ENCODE measurements around the gene BMP6. TPM values are rescaled to one million over a fixed set of nuclear protein-coding genes. Genes with fewer than 3 reads are reported as not detected.

Gene BMP6
- total and polyA plus RNA-seq, 9 donors, result 3.4 to 28.1 (median 8.3) TPM

DNA sequence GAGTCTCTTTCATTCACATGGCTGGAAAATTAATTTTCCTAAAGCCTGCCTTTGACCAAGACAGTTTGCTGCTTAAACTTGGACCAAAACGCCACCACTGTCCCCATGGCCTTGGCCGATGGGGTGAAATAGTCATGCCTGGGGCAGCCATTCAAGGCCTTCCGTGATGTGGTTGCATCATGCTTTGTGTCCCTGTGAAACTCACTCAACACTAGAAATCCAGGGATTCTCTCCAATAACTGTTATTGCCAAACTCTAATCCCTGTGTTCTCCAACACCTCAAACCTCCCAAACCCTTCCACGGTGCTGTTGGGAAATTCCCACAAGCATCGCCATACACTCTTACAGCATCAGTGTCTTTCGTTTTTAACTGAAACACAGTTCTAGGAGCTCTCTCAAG is 186.1 kb downstream of the BMP6 start:
- no peaks in the 10 kb centered on the region for H3K9me3 ChIP-seq
- H3K27ac ChIP-seq, result no peak overlapping the region
- no peaks in the 10 kb centered on the region for H3K36me3 ChIP-seq
- DNase-seq, result peak in 1 of 5 donors; percentile 55
- 79 to 88% (median 87%) methylated on average over 6 of the region's 6 CpGs for WGBS, 3 donors
- TF ChIP-seq EP300 (IDR thresholded peaks at IDR 0.05), result no peak
- no peak for TF ChIP-seq POLR2A (IDR thresholded peaks at IDR 0.05)
- TF ChIP-seq, protein P1, sequence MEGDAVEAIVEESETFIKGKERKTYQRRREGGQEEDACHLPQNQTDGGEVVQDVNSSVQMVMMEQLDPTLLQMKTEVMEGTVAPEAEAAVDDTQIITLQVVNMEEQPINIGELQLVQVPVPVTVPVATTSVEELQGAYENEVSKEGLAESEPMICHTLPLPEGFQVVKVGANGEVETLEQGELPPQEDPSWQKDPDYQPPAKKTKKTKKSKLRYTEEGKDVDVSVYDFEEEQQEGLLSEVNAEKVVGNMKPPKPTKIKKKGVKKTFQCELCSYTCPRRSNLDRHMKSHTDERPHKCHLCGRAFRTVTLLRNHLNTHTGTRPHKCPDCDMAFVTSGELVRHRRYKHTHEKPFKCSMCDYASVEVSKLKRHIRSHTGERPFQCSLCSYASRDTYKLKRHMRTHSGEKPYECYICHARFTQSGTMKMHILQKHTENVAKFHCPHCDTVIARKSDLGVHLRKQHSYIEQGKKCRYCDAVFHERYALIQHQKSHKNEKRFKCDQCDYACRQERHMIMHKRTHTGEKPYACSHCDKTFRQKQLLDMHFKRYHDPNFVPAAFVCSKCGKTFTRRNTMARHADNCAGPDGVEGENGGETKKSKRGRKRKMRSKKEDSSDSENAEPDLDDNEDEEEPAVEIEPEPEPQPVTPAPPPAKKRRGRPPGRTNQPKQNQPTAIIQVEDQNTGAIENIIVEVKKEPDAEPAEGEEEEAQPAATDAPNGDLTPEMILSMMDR (IDR thresholded peaks at IDR 0.05), result no peak
- no peaks in the 10 kb centered on the region for H3K27me3 ChIP-seq
- intact Hi-C loops (cut with DNase I), result loop anchor here in 2 of 4 donors (5.0 to 10.0 kb wide), 3 partner anchors 75 to 187 kb away; partner anchors contain the start of gene BMP6 (in 2 of the 2)
- H3K4me1 ChIP-seq (ENCODE audit: insufficient read depth), result peaks cover 4% of the 10 kb centered on the region
- H3K4me3 ChIP-seq, result no peak overlapping the region

DNA sequence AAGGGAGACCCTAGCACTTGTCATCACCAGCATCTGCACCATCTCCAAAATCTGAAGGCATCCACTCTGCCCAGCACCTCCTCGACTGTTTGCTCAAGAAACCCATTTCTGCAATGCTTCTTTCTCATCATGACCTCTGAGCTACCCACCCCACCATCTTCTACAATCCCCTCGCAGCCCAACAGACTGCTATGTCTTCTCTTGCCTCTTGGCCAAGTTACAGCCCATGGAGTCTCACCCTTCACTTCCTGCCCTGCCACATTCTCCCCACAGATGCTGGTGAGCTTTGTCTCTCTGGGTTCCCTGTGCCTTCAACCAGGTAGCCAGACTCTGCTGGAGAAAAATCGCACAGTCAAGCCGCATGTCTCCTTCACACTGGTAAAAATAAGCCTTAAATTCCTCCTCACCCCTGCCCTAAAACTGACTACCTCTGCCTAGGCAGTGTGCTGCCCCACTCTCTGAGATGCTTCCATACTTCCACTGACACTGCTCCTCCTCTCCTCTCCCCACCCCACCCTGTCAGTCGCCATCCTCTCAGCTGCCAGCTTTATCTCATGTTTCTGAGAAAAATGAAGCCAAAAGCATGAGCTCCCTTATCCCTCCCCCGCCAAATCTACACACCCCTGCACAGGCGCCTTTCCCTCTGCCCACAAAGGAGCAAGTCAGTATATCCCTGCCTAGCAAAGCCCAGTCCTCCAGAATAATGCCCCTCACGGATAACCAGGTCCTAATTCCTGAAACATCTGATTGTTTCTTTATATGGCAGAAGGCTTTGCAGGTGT is 187.0 kb downstream of the BMP6 start:
- no peak overlapping the region for H3K27ac ChIP-seq
- DNase-seq, result no peak
- no peak overlapping the region for H3K4me3 ChIP-seq
- peaks cover 3% of the 10 kb centered on the region for H3K4me1 ChIP-seq (ENCODE audit: insufficient read depth)
- TF ChIP-seq POLR2A (IDR thresholded peaks at IDR 0.05), result no peak
- TF ChIP-seq, protein P1 (IDR thresholded peaks at IDR 0.05), result no peak
- no peak for TF ChIP-seq EP300 (IDR thresholded peaks at IDR 0.05)
- WGBS, 3 donors, result 45 to 51% (median 47%) methylated on average over 8 of the region's 8 CpGs
- H3K9me3 ChIP-seq, result no peaks in the 10 kb centered on the region
- intact Hi-C loops (cut with DNase I), result loop anchor here in 2 of 4 donors (5.0 to 10.0 kb wide), 3 partner anchors 74 to 188 kb away; partner anchors contain the start of gene BMP6 (in 2 of the 2)
- H3K36me3 ChIP-seq, result no peaks in the 10 kb centered on the region
- H3K27me3 ChIP-seq, result no peaks in the 10 kb centered on the region

DNA sequence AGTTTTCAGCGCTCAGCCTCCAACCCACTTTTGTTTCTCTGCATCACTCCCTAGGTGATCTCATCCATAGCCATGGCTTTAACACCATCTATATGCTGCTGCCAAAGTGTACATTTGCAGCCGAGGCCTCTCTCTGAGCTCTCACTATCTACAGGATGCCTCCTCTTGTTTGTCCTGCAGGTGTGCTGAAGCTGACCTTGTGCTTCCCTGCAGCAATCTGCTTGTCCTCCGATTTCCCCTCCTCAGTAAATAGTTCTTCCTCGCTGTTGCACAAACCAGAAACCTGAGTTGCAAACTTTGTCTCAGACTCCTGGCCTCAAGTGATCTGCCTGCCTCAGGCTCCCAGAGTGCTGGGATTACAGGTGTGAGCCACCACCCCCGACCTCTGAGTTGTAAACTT is 188.4 kb downstream of the BMP6 start:
- Histone ChIP-seq H3K27me3 (no peaks in the 10 kb centered on the region), H3K4me1 (ENCODE audit: insufficient read depth) (peaks cover under 1% of the 10 kb centered on the region), H3K9me3 (no peaks in the 10 kb centered on the region), H3K27ac (no peak overlapping the region), H3K36me3 (no peaks in the 10 kb centered on the region), H3K4me3 (no peak overlapping the region)
- no peak for DNase-seq
- no peak for TF ChIP-seq EP300 (IDR thresholded peaks at IDR 0.05)
- TF ChIP-seq, protein P1 (IDR thresholded peaks at IDR 0.05), result no peak
- TF ChIP-seq POLR2A (IDR thresholded peaks at IDR 0.05), result no peak
- intact Hi-C loops (cut with DNase I), result loop anchor here in 2 of 4 donors (5.0 to 10.0 kb wide), 3 partner anchors 73 to 190 kb away; partner anchors contain the start of gene BMP6 (in 2 of the 2)
- 91 to 93% (median 92%) methylated on average over 5 of the region's 5 CpGs for WGBS, 3 donors

DNA sequence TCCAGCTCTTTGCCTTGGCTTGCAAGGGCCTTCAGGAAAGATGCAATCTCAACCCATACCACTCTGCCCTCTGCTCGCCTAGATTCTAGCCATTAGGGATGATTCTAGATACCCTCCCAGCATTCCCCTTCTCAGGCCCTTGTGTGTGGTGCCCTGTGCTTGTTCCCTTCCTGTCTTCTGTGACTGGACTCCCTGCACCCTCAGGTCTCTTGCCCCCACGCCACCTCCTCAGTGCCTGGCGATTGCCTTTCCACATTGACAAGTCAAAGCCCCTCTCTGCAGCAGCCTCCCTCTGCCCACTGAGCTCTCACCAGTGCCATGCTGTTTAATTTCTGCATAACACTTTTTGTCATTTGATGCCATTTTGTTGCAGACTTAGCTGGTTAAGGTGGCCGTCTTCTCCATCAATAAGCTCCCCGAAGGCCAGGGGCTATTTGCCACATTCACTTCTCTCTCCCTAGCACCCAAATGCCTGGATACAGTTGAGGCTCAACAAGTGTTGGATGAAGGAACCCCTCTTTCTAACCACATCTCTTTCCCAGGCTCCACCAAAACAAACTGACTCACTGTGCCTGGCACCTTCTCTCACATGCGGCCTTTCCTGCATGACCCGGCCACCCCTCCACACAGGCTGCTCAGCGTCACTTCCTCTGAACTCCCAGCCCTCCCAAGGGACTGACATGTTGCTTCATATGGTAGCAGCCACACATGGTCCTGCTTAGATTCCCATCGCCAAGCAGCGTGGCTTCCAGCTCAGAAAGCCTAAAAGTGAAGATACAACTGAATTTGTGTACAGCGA is 189.3 kb downstream of the BMP6 start:
- H3K27ac ChIP-seq, result no peak overlapping the region
- TF ChIP-seq, protein P1 (IDR thresholded peaks at IDR 0.05), result no peak
- no peak for TF ChIP-seq POLR2A (IDR thresholded peaks at IDR 0.05)
- no peak for DNase-seq
- H3K36me3 ChIP-seq, result no peaks in the 10 kb centered on the region
- intact Hi-C loops (cut with DNase I), result loop anchor here in 2 of 4 donors (5.0 to 10.0 kb wide), 3 partner anchors 72 to 190 kb away; partner anchors contain the start of gene BMP6 (in 2 of the 2)
- H3K4me3 ChIP-seq, result no peak overlapping the region
- 83 to 86% (median 86%) methylated on average over 11 of the region's 11 CpGs for WGBS, 3 donors
- H3K27me3 ChIP-seq, result no peaks in the 10 kb centered on the region
- H3K9me3 ChIP-seq, result no peaks in the 10 kb centered on the region
- no peaks in the 10 kb centered on the region for H3K4me1 ChIP-seq (ENCODE audit: insufficient read depth)

All from ovary (tissue), 9 donors.